ENCODE results near the gene NOL4L.

GRCh38 chr20:32484225-32484957 lies 100.7 kb downstream of the NOL4L start:
- TF ChIP-seq CTCF (conservative IDR thresholded peaks at IDR 0.05) (no peak), EZH2 (IDR thresholded peaks at IDR 0.05; ENCODE audit: low read depth) (no peak)
